B cell (primary cell): ENCODE data around the gene DNTTIP2. TPM values are rescaled to one million over a fixed set of nuclear protein-coding genes. Genes with fewer than 3 reads are reported as not detected.

Source experiments
- ATAC-seq: fragments of 200-7000 bp; cut with Tn5 transposase; one replicate; pipeline ENCODE4 v1.10.0; 2021; ENCODE audit warnings: low read depth, mild to moderate bottlenecking, moderate number of reproducible peaks, moderate library complexity
- CTCF ChIA-PET: fragments of 350-600 bp; sonication (Branson Sonifier 250); formaldehyde crosslinking; loops from one replicate; lab custom pipeline; 2021; ENCODE audit warnings: antibody characterized with exemption, inconsistent platforms; lab: Charles Lee
- POLR2A ChIA-PET: fragments of 350-600 bp; sonication (Branson Sonifier 250); formaldehyde crosslinking; loops from one replicate; lab custom pipeline; 2021; ENCODE audit warnings: antibody characterized with exemption; lab: Charles Lee
- DNase-seq: peaks from one replicate; pipeline ENCODE4 v3.0.0; 2013
- H2AFZ ChIP-seq: 2 replicates; pipeline ENCODE4 v1.6.1; 2012; ENCODE audit warnings: mild to moderate bottlenecking, low read depth, low read length; ENCODE audit not compliant: insufficient read depth, poor library complexity, severe bottlenecking
- H3K27ac ChIP-seq, 2 donors: 1 replicate in 1 of 2; 2 replicates in 1 of 2; pipeline ENCODE4 v1.5.1; 2012 to 2013; ENCODE audit warnings: low read length in 2 of 2, mild to moderate bottlenecking in 2 of 2, moderate library complexity in 1 of 2
- H3K27me3 ChIP-seq, 4 experiments: fragments of 200-600 bp in 1 of 4; sonication (generic) in 1 of 4; replicated peaks in 1 of 4; 1 replicate in 2 of 4; 2 replicates in 2 of 4; pipeline versions ENCODE4 v1.6.1 to v1.7.0; 2013 to 2016; ENCODE audit warnings: low read length in 3 of 4, mild to moderate bottlenecking in 2 of 4, mixed read lengths in 1 of 4, moderate library complexity in 1 of 4; ENCODE audit not compliant: insufficient read depth in 4 of 4, control insufficient read depth in 3 of 4; ENCODE audit errors: control extremely low read depth in 1 of 4
- H3K36me3 ChIP-seq, 2 experiments: replicated peaks in 1 of 2; 1 replicate in 1 of 2; 2 replicates in 1 of 2; pipeline versions ENCODE4 v1.6.1 to v1.7.1; 2013; ENCODE audit warnings: low read length in 1 of 2; ENCODE audit not compliant: insufficient read depth in 2 of 2, control insufficient read depth in 1 of 2; ENCODE audit errors: control extremely low read depth in 1 of 2, extremely low read depth in 1 of 2
- H3K4me1 ChIP-seq, 2 donors: fragments of 200-600 bp in 1 of 2; sonication (generic) in 1 of 2; 1 replicate in 1 of 2; 2 replicates in 1 of 2; pipeline versions ENCODE4 v1.5.1 to v1.6.1; 2013 to 2017; ENCODE audit warnings: low read length in 2 of 2; ENCODE audit not compliant: control insufficient read depth in 2 of 2, insufficient read depth in 2 of 2
- H3K4me2 ChIP-seq: replicated peaks from 2 replicates; pipeline ENCODE3; 2012; ENCODE audit warnings: mild to moderate bottlenecking, low read depth, low read length; ENCODE audit not compliant: poor library complexity, severe bottlenecking
- H3K4me3 ChIP-seq, 5 experiments: fragments of 200-600 bp in 1 of 5; sonication (generic) in 1 of 5; 1 replicate in 3 of 5; 2 replicates in 2 of 5; pipeline versions ENCODE4 v1.5.1 to v1.7.0; 2011 to 2016; ENCODE audit warnings: low read length in 4 of 5, mild to moderate bottlenecking in 4 of 5, low read depth in 2 of 5, control low read depth in 1 of 5, moderate library complexity in 1 of 5; ENCODE audit not compliant: insufficient read depth in 1 of 5; ENCODE audit errors: control extremely low read depth in 1 of 5, extremely low read depth in 1 of 5
- H3K79me2 ChIP-seq: fragments of 200-600 bp; sonication (generic); one replicate; pipeline ENCODE4 v1.6.0; 2016; ENCODE audit warnings: low read length; ENCODE audit not compliant: control insufficient read depth, insufficient read depth
- H3K9ac ChIP-seq: fragments of 200-600 bp; sonication (generic); 2 replicates; pipeline ENCODE4 v1.6.1; 2017; ENCODE audit warnings: mild to moderate bottlenecking, low read length, moderate library complexity
- H3K9me3 ChIP-seq, 3 donors: one replicate each; pipeline versions ENCODE4 v1.6.1 to v1.7.1; 2013; ENCODE audit warnings: low read length in 2 of 3; ENCODE audit not compliant: control insufficient read depth in 2 of 3, insufficient read depth in 1 of 3; ENCODE audit errors: control extremely low read depth in 1 of 3
- H4K20me1 ChIP-seq: 2 replicates; pipeline ENCODE4 v1.6.0; 2012; ENCODE audit warnings: mild to moderate bottlenecking, low read length; ENCODE audit not compliant: insufficient read depth, control insufficient read depth, poor library complexity, severe bottlenecking
- H3K27ac Mint-ChIP-seq: one replicate; pipeline ENCODE4 v1.8.0; 2021; ENCODE audit warnings: mixed read lengths
- H3K27me3 Mint-ChIP-seq: one replicate; pipeline ENCODE4 v1.8.0; 2021; ENCODE audit warnings: mixed read lengths
- H3K4me1 Mint-ChIP-seq: one replicate; pipeline ENCODE4 v1.8.0; 2021; ENCODE audit warnings: mixed read lengths
- H3K4me3 Mint-ChIP-seq: one replicate; pipeline ENCODE4 v1.8.0; 2021; ENCODE audit warnings: mixed read lengths
- H3K9me3 Mint-ChIP-seq: one replicate; pipeline ENCODE4 v1.8.0; 2022; ENCODE audit warnings: mixed read lengths; ENCODE audit not compliant: insufficient read depth
- CTCF ChIP-seq: fragments of 200-600 bp; IDR thresholded peaks from one replicate; pipeline ENCODE4 v1.8.0; 2022; ENCODE audit warnings: antibody characterized with exemption, mild to moderate bottlenecking
- EZH2 ChIP-seq: IDR thresholded peaks from 2 replicates; pipeline ENCODE4 v1.6.1; 2012; ENCODE audit warnings: borderline replicate concordance, low read depth, mild to moderate bottlenecking, moderate library complexity, low read length; ENCODE audit not compliant: insufficient read depth, poor library complexity, severe bottlenecking
- WGBS: methylation state at CpG from one replicate; pipeline ENCODE4 v1.1.5; 2013; ENCODE audit warnings: missing lambda C conversion rate; ENCODE audit not compliant: insufficient coverage; 5-methylcytosine and 5-hydroxymethylcytosine counted together
- intact Hi-C: fragments of 100-400 bp; cut with micrococcal nuclease; formaldehyde crosslinking; loops from one replicate; pipeline ENCODE4 v1.10.0; 2022
- polyA plus RNA-seq: library from polyadenylated mRNA; depleted of rRNA; stranded (reverse); fragments of >200 nt; gene quantifications from 2 replicates; pipeline ENCODE4 v1.2.3, GENCODE V29; 2012
- total RNA-seq, 2 donors: library from RNA; stranded (reverse); fragments of 120-200 nt in 1 of 2; gene quantifications; 1 replicate in 1 of 2; 2 replicates in 1 of 2; pipeline versions ENCODE4 v1.2.3 to v1.2.4, GENCODE V29; 2013 to 2022

The DNTTIP2 gene
- total and polyA plus RNA-seq, 2 donors (not counting 1 experiment from before 2014, with no cell fraction given), result 13.6 to 62.1 TPM

- Histone ChIP-seq H4K20me1 (no peaks in the 10 kb centered on the region), H3K27ac (no peak overlapping the region), H3K27me3 (no peaks in the 10 kb centered on the region), H3K79me2 (no peaks in the 10 kb centered on the region), H3K4me1 (peaks cover 5 to 20% of the 10 kb centered on the region in 2 donors), H3K36me3 (no peaks in the 10 kb centered on the region), H3K4me3 (no peak overlapping the region), H3K9ac (no peak overlapping the region), H3K4me2 (no peak overlapping the region), H2AFZ (no peak overlapping the region), H3K9me3 (no peaks in the 10 kb centered on the region)
- ChIA-PET CTCF (interaction anchor here (0.7 to 12.1 kb wide), 10 partner anchors 12 to 538 kb away, joined by 3 to 229 read pairs (median 10); partner anchors contain the start of gene BCAR3), POLR2A (interaction anchor here (0.6 kb wide), 1 partner anchor 140 kb away, joined by 3 read pairs; no protein-coding TSS in a partner anchor)
- TF ChIP-seq CTCF (no peak), EZH2 (no peak)
- H3K9me3 Mint-ChIP-seq, result no peaks in the 10 kb centered on the region
- DNase-seq, result no peak
- peaks cover 20% of the 10 kb centered on the region for H3K4me1 Mint-ChIP-seq
- peaks cover 4% of the 10 kb centered on the region for H3K27me3 Mint-ChIP-seq
- H3K4me3 Mint-ChIP-seq, result no peak overlapping the region
- no peak overlapping the region for H3K27ac Mint-ChIP-seq
- WGBS, result 95% methylated on average over 4 of the region's 5 CpGs
- ATAC-seq, result no peak
- intact Hi-C loops, result no loop called here
Measured at GRCh38 chr1:93842750-93843500, 36.1 kb downstream of the DNTTIP2 start.

GRCh38 chr1:93841771-93842170 is 37.2 kb downstream of the DNTTIP2 start:
- Histone ChIP-seq H3K4me2 (no peak overlapping the region), H3K27ac (no peak overlapping the region), H3K9ac (no peak overlapping the region), H3K4me3 (no peak overlapping the region), H2AFZ (no peak overlapping the region), H3K4me1 (peaks cover 5 to 17% of the 10 kb centered on the region in 2 donors), H3K36me3 (no peaks in the 10 kb centered on the region), H3K9me3 (no peaks in the 10 kb centered on the region), H4K20me1 (no peaks in the 10 kb centered on the region), H3K27me3 (no peaks in the 10 kb centered on the region), H3K79me2 (no peaks in the 10 kb centered on the region)
- DNase-seq (no peak), ATAC-seq (no peak)
- H3K27ac Mint-ChIP-seq, result no peak overlapping the region
- peaks cover 13% of the 10 kb centered on the region for H3K4me1 Mint-ChIP-seq
- WGBS, result 93% methylated on average over 2 of the region's 3 CpGs
- ChIA-PET POLR2A (interaction anchor here (0.6 kb wide), 1 partner anchor 607 kb away, joined by 4 read pairs; no protein-coding TSS in a partner anchor), CTCF (interaction anchor here (1.1 to 12.1 kb wide), 3 partner anchors 26 to 211 kb away, joined by 3 to 229 read pairs (median 7); no protein-coding TSS in a partner anchor)
- TF ChIP-seq EZH2, result no peak
- TF ChIP-seq CTCF, result no peak
- no peaks in the 10 kb centered on the region for H3K27me3 Mint-ChIP-seq
- no peaks in the 10 kb centered on the region for H3K9me3 Mint-ChIP-seq
- intact Hi-C loops, result no loop called here
- no peak overlapping the region for H3K4me3 Mint-ChIP-seq
